Thoracic aorta (tissue), 2 donors: ENCODE measurements around the gene USP31. TPM values are rescaled to one million over a fixed set of nuclear protein-coding genes. Genes with fewer than 3 reads are reported as not detected.

Experiments
- ATAC-seq: fragments of 150-250 bp; one replicate; pipeline ENCODE4 v1.8.0; 2017; ENCODE audit warnings: low read depth; ENCODE audit not compliant: insufficient number of reproducible peaks, low FRiP score
- DNase-seq: peaks from one replicate; pipeline ENCODE4 v3.0.0-alpha.2; 2020; ENCODE audit warnings: low spot score
- H3K27ac ChIP-seq, 2 donors: fragments of 200-600 bp; sonication (generic); 1 replicate in 1 of 2; 2 replicates in 1 of 2; pipeline ENCODE4 v1.5.1; 2016; ENCODE audit warnings: mild to moderate bottlenecking in 2 of 2, moderate library complexity in 2 of 2
- H3K27me3 ChIP-seq: fragments of 200-600 bp; sonication (generic); replicated peaks from 2 replicates; pipeline ENCODE4 v1.6.0; 2016; ENCODE audit warnings: mild to moderate bottlenecking; ENCODE audit not compliant: insufficient read depth
- H3K36me3 ChIP-seq: fragments of 200-600 bp; sonication (generic); one replicate; pipeline ENCODE4 v1.5.1; 2016
- H3K4me1 ChIP-seq, 2 donors: fragments of 200-600 bp; sonication (generic); 1 replicate in 1 of 2; 2 replicates in 1 of 2; pipeline versions ENCODE4 v1.5.1 to v1.6.0; 2016; ENCODE audit warnings: low read depth in 2 of 2, mild to moderate bottlenecking in 1 of 2; ENCODE audit not compliant: control insufficient read depth in 1 of 2
- H3K4me3 ChIP-seq: fragments of 200-600 bp; sonication (generic); 2 replicates; pipeline ENCODE4 v1.5.1; 2016; ENCODE audit warnings: mild to moderate bottlenecking
- H3K9me3 ChIP-seq: fragments of 200-600 bp; sonication (generic); 2 replicates; pipeline ENCODE4 v1.5.1; 2016
- total RNA-seq, 2 donors: library from RNA; depleted of rRNA; stranded (reverse); fragments of >200 nt; gene quantifications; one replicate each; pipeline versions ENCODE4 v1.1.0 to v1.2.3, GENCODE V29; 2016
- TF ChIP-seq, protein P1 (sequence below): fragments of 200-600 bp; sonication (generic); IDR thresholded peaks from one replicate; pipeline ENCODE4 v1.5.1; 2019; ENCODE audit warnings: antibody characterized with exemption

The USP31 gene
- total RNA-seq, 2 donors from 2014 or later = 19.6 to 25.0 TPM

DNA sequence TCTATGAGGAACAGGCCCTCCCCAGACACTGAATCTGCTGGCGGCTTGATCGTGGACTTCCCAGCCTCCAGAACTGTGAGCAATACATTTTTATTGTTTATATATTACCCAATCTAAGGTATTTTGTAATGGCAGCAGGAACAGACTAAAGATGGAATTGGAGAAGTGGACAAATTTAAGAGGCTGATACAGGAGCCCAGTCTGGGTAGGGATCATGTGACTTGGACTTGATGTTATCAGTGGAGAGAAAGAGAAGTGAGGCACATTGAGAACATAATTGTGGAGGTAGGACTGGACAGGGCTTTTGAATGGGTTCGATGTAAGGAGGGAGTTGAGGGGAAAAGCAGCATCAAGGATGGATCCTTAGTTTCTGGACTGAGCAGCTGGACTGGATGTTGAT lies 93.8 kb downstream of the USP31 start:
- no peaks in the 10 kb centered on the region for H3K9me3 ChIP-seq
- no peak overlapping the region for H3K27ac ChIP-seq
- ATAC-seq (no peak), DNase-seq (no peak)
- no peaks in the 10 kb centered on the region for H3K4me1 ChIP-seq
- H3K4me3 ChIP-seq = no peak overlapping the region
- H3K36me3 ChIP-seq = no peaks in the 10 kb centered on the region
- H3K27me3 ChIP-seq = peaks cover 20% of the 10 kb centered on the region
- TF ChIP-seq, protein P1, sequence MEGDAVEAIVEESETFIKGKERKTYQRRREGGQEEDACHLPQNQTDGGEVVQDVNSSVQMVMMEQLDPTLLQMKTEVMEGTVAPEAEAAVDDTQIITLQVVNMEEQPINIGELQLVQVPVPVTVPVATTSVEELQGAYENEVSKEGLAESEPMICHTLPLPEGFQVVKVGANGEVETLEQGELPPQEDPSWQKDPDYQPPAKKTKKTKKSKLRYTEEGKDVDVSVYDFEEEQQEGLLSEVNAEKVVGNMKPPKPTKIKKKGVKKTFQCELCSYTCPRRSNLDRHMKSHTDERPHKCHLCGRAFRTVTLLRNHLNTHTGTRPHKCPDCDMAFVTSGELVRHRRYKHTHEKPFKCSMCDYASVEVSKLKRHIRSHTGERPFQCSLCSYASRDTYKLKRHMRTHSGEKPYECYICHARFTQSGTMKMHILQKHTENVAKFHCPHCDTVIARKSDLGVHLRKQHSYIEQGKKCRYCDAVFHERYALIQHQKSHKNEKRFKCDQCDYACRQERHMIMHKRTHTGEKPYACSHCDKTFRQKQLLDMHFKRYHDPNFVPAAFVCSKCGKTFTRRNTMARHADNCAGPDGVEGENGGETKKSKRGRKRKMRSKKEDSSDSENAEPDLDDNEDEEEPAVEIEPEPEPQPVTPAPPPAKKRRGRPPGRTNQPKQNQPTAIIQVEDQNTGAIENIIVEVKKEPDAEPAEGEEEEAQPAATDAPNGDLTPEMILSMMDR = no peak

DNA sequence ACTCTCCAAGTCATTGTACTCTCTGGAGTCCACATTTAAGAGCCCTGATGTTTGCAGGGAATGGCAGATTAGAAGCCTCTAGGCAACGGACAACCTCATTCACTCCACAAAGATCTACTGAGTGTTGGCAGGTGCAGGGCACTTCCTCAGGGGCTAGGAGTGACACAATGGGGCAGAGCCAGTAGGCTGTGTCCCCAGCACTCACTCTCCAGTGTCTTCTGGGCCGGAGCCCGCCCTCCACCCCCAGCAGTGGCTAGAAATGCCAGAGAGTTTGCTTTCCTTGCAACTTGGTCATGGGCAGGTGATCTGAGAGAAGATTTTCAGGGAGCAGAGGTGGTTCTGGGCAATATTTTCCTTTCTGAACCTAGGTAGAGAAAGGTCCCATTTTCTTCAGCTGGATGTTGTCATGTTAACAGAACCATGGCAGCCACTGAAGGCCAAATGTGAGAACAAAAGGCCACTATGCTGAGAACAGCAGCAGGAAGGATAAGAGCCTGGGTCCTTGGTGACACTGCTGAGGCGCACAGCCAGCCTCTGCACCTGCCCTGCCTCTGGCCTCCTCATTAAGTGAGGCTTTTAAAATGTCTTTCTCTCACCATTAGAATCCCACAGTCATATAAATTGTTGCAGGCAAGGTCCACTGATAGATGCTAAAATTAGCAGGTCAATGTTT lies 96.2 kb downstream of the USP31 start:
- DNase-seq (no peak), ATAC-seq (no peak)
- TF ChIP-seq, protein P1 = no peak
- Histone ChIP-seq H3K27ac (no peak overlapping the region), H3K4me1 (no peaks in the 10 kb centered on the region), H3K36me3 (no peaks in the 10 kb centered on the region), H3K9me3 (no peaks in the 10 kb centered on the region), H3K27me3 (peaks cover 20% of the 10 kb centered on the region), H3K4me3 (no peak overlapping the region)

DNA sequence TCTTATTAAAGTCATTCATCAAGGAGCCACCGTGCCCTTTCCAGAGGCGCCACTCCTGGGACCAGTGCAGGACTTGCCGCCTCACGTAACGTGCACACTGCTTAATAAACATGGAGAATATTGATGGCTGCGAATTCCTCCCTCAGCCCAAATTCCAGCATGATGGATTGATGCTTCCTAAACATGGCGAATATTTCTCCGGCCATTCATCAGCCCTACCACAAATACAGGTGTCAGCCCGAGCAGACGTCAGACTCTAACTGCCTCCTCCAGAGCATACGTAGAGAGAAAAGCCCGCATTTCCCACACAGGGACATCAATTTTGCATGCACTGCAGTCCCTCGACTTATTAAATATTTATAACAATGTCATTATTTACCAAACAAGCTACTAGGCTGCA lies 97.0 kb downstream of the USP31 start:
- Histone ChIP-seq H3K4me3 (no peak overlapping the region), H3K36me3 (no peaks in the 10 kb centered on the region), H3K27ac (no peak overlapping the region), H3K27me3 (peaks cover 20% of the 10 kb centered on the region), H3K9me3 (no peaks in the 10 kb centered on the region), H3K4me1 (no peaks in the 10 kb centered on the region)
- ATAC-seq (no peak), DNase-seq (no peak)
- TF ChIP-seq, protein P1 = no peak

DNA sequence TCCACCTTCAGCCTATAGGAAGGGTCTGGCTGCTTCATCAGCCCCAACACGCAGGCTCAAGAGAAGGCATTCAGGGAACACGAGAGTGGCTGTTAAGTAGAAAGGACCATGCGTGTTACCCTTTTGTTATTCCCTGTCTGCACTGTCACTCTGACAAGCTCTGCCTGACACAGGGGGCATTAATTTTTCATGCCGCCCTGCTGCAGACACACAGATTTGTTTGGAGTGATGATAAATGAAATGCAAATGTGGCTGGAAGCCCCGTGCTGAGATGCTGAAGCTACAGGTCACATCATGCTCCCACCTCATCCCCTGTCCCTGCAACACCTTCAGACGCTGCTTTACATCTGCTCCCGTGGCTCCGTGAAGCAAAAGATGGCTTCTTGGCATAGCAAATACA lies 97.7 kb downstream of the USP31 start:
- Histone ChIP-seq H3K9me3 (no peaks in the 10 kb centered on the region), H3K27me3 (peaks cover 20% of the 10 kb centered on the region), H3K4me3 (no peak overlapping the region), H3K27ac (no peak overlapping the region), H3K4me1 (no peaks in the 10 kb centered on the region), H3K36me3 (no peaks in the 10 kb centered on the region)
- TF ChIP-seq, protein P1 = no peak
- ATAC-seq (no peak), DNase-seq (no peak)

DNA sequence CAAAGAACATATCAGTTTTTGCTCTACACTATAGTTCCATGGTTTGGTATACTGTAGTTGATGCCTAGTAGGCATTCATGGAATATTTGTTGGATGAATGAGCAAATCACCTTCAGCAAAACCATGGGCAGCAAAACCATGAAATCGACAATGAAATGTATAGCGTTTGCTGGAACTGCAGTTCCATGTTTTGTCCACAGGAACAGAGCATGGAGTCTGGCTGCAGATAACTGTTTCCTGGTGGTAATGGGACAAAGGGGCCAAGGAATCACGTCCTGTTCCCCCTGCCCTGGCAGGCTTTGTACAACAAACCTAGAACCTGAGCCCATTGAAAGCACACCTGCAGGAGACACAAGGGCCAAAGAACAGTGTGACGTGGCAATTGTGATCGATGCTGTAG lies 101.1 kb downstream of the USP31 start:
- ATAC-seq (no peak), DNase-seq (no peak)
- H3K27me3 ChIP-seq = peaks cover 15% of the 10 kb centered on the region
- H3K4me3 ChIP-seq = no peak overlapping the region
- no peaks in the 10 kb centered on the region for H3K9me3 ChIP-seq
- TF ChIP-seq, protein P1 = no peak
- H3K4me1 ChIP-seq = no peaks in the 10 kb centered on the region
- no peak overlapping the region for H3K27ac ChIP-seq
- H3K36me3 ChIP-seq = no peaks in the 10 kb centered on the region
